ENCODE data around the gene GJA1.
"Not testable (repeated sequence)": the region's sequence is repeated elsewhere in the genome, so short reads cannot be mapped to it uniquely, and the experiment has no call there.

DNA sequence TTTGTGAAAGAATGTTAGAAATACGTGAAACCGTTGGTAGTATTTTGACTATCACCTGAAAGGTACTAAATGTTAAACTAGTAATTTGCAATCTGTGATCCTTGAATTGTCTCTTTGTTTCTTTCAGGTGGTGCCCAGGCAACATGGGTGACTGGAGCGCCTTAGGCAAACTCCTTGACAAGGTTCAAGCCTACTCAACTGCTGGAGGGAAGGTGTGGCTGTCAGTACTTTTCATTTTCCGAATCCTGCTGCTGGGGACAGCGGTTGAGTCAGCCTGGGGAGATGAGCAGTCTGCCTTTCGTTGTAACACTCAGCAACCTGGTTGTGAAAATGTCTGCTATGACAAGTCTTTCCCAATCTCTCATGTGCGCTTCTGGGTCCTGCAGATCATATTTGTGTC is 11.3 kb downstream of the GJA1 start:
- TF ChIP-seq, protein P1, sequence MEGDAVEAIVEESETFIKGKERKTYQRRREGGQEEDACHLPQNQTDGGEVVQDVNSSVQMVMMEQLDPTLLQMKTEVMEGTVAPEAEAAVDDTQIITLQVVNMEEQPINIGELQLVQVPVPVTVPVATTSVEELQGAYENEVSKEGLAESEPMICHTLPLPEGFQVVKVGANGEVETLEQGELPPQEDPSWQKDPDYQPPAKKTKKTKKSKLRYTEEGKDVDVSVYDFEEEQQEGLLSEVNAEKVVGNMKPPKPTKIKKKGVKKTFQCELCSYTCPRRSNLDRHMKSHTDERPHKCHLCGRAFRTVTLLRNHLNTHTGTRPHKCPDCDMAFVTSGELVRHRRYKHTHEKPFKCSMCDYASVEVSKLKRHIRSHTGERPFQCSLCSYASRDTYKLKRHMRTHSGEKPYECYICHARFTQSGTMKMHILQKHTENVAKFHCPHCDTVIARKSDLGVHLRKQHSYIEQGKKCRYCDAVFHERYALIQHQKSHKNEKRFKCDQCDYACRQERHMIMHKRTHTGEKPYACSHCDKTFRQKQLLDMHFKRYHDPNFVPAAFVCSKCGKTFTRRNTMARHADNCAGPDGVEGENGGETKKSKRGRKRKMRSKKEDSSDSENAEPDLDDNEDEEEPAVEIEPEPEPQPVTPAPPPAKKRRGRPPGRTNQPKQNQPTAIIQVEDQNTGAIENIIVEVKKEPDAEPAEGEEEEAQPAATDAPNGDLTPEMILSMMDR (IDR thresholded peaks at IDR 0.05) = not testable (repeated sequence)
- TF ChIP-seq POLR2A (IDR thresholded peaks at IDR 0.05) = not testable (repeated sequence)

Data from right lobe of liver (tissue), 4 donors.